IPS-18c (cell line): Measurements from ENCODE around the gene TMEM174.

Experiments
- H3K4me3 ChIP-seq: 2 replicates; pipeline ENCODE4 v1.7.0; 2013; ENCODE audit warnings: low read depth, mild to moderate bottlenecking, low read length, moderate library complexity; ENCODE audit not compliant: insufficient read depth
- H3K9me3 ChIP-seq: one replicate; pipeline ENCODE4 v1.6.1; 2013; ENCODE audit warnings: mild to moderate bottlenecking, low read length, moderate library complexity; ENCODE audit not compliant: control insufficient read depth, insufficient read depth

Gene TMEM174

GRCh38 chr5:73150876-73151275 is 22.1 kb upstream of the TMEM174 start:
- Histone ChIP-seq H3K4me3 (no peak overlapping the region), H3K9me3 (no peaks in the 10 kb centered on the region)

DNA sequence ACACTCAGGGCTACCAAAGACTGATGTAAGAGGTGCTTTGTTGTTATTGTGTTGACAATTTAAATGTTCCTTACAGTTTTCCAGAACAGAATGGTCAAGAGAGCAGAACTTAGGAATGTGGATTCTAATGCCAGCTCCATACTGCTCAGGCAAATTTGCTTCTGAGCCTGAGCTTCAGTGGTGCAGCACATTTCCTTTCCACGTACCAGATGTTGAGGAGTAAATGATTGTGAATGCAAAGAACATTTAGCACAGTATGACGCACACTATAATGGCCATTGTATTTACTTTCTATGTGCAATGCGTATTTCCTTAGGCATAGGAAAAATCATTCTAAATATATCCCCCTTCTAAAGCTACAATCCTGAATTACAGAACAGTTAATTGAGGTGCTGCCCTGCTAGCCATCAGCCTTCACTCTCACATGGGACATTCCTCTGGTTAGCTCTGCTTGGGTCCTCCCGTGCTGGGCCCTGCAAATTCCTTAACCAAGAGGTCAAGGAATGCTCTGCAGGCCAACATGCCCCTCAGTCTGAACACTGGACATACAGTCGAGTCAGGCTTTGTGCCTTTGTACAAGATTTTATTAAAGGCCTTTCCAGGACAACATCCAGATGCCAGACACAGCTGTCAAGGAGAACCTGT is 21.1 kb upstream of the TMEM174 start:
- H3K4me3 ChIP-seq = no peak overlapping the region
- H3K9me3 ChIP-seq = no peaks in the 10 kb centered on the region

DNA sequence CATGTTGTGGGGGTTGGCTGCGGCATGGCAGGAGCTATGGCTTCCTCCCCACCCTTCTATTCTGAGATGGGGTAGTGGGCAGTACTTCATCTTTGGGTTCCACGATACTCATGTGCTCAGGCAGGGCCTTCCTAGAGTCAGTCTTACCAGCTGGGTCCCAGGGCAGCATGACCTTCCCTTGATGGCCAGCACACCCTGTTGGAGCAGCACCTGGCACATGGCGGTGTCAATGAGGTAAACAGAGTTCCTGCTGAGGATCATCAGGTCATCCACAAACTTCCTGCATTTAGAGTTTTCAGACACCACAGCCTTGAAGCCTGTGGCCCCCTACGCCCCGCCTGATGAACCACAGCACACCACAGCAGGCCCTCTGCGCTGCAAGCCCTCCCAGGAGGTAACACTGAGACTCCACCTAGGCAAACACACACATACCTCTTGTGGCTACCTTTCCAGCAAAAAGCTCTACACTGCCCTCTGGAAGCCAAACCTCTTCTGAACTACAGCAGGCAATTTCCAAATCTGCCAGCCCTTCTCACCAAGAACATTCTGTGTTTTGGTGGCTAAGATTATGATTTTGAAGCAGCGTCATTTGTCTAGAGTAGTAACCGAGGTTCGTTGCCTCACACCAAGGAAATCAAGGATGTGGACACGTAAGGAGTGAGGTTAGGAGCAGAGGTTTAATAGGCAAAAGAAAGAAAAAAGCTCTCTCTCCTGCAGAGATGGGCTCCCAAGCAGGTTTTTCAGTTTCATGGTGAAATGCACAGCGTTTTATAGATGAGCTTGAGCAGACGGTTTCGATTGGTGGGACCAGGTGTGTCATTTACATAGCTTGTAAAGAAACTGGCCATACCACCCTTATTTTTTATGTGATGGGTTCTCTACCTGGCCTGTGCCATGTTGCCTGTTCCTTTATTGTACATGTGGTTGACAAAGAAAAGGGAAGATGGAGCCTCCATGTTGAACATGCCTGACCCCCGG is 20.3 kb upstream of the TMEM174 start:
- H3K4me3 ChIP-seq = no peak overlapping the region
- H3K9me3 ChIP-seq = no peaks in the 10 kb centered on the region

GRCh38 chr5:73153513-73153912 is 19.5 kb upstream of the TMEM174 start:
- Histone ChIP-seq H3K9me3 (no peaks in the 10 kb centered on the region), H3K4me3 (no peak overlapping the region)

DNA sequence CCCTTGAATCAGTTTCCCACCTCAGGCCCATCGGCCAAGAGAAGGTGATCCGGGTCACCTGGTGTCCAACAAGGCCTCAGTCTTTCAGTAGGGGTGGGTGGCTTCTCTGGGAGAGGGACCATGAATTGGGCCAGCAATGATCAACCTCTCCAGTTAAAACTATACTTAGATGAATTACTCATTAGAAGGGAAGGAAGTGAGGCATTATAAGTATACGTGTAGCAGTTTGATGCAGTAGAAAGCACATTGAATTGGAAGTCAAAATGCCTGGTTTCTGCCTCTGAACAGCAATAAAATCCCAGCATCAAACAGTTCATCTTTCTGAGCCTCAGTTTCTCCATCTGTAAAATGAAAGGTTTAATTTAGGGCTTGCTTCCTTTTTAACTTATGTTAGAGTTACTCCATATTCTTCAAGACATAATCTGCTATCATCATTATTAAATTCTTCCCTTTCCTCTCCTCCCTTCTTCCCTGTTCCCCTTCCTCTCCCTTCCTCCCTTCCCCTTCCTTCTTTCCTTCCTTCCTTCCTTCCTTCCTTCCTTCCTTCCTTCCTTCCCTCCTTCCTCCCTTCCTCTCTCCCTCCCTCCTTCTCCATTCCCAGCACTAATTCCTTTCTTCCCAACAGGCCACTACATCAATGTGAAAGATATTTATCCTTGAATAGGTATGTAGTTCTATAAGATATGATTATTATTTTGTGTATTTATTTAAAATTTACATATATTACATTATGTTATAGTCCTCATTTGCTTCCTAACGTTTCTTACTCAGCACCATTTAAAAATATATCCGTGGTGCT is 18.6 kb upstream of the TMEM174 start:
- Histone ChIP-seq H3K4me3 (no peak overlapping the region), H3K9me3 (no peaks in the 10 kb centered on the region)

GRCh38 chr5:73155271-73156222 is 17.4 kb upstream of the TMEM174 start:
- H3K9me3 ChIP-seq = no peaks in the 10 kb centered on the region

DNA sequence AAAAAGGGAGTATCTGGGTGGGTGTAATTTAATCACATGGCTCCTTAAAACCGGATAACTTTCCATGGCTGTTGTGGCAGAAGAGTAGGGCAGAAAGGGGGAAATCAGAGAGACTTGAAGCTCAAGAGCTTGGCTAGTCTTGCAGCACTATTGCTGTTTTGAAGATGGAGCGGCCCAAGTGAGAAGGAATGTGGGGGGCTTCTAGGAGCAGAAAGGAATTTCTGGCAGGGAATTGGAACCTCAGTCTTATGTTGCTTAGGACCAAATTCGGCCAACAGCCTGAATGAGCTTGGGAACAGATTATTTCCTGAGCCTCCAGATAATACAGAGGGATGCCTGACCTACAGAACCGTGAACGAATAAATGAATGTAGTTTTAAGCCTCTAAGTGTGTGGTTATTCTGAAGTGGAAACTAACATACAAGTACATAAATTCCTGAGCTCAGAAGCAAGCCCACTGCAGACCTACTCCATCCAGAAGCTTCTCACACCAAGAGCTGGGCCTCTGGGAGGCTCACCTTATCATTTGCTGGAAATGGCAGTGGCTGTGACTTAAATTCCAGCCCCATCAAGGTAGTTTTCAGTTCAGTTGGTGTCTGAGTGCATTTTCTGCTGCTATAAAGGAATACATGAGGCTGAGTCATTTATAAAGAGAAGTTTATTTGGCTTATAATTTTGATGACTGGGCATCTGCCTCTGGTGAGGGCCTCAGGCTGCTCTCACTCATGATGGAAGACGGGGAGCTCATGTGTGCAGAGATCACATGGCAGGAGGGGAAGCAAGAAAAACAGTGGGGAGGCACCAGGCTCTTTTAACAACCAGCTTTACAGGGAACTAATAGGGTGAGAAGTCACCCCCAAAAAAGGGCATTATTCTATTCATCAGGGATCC is 15.3 kb upstream of the TMEM174 start:
- no peak overlapping the region for H3K4me3 ChIP-seq
- no peaks in the 10 kb centered on the region for H3K9me3 ChIP-seq

More at GRCh38 chr5:73155271-73156222, 17.4 kb upstream of the TMEM174 start:
- H3K4me3 ChIP-seq = no peak overlapping the region

DNA sequence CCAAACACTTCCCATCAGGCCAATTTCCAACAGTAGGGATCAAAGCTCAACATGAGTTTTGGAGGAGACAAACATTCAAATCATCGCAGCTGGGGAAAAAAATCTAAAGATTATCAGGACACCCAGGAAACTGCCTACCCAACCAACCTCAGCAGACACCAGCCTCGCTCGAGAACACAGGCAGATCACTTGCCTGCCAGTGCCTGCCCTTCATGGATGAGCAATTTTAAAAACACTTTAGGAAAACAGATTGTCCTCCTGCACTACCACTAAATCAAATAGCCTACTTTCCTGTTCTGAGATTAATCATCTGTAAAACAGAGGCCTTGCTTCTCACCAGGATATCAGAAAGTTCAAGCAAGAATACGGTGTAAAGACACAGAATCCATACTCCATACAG is 14.7 kb upstream of the TMEM174 start:
- no peak overlapping the region for H3K4me3 ChIP-seq
- H3K9me3 ChIP-seq = no peaks in the 10 kb centered on the region

DNA sequence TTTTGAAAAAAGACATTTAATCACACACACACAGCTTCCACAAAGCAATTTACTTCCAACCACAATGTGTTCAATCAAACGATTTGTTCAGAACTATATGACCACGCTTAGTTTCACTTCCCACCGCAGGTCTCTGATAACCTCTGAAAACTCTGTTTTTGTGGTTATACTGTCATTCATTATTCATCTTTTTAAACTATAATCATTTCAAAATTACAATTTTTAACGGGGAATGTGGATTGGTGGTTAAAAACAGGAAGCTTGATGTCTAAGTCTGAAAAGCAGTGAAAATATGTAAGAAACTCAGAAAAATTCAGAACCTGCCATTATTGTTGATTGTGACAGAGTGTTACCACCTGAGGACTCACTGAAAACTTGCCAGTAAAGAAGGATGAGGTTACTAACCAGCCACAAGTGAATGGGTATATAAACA is 12.7 kb upstream of the TMEM174 start:
- Histone ChIP-seq H3K9me3 (no peaks in the 10 kb centered on the region), H3K4me3 (no peak overlapping the region)

DNA sequence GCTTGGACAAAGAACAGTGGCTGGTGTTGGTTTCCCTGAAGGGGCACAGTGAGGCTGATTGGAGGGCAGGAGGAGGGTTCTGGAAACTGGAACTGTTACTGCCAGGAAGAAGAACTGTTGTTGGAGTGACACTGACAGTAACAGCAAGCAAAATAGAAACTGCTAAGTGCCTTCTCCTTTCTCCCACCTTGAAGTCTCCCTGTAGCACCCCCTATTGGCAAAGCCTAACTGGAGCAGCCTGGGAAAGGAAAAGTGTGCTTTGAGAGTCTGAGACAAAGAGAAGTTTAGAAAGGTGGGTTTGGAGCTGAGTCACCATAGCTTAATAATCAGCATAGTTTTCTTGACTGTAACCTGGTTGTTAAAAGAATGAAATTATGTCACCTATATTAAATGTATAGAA is 2.5 kb upstream of the TMEM174 start:
- Histone ChIP-seq H3K9me3 (no peaks in the 10 kb centered on the region), H3K4me3 (no peak overlapping the region)

DNA sequence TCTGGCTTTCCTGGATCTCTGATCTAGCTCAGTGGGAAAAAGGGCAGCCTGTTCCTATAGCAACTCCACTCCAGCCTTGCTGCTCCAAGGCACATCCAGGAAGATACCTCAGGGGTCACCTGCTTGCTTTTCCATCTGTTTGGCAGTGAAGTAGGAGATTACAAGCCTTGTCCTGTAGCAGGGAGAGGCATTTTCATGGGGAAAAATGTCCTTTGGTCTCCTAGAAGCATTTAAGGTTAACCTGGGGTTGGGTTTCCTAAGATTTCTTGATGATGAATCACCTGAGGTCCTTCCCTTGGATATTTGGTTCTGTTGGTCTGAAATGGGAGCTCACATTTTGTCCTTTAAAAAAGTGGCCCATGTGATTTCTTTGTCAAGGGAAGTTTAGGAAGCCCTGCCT is 1.5 kb upstream of the TMEM174 start:
- H3K4me3 ChIP-seq = no peak overlapping the region
- H3K9me3 ChIP-seq = no peaks in the 10 kb centered on the region

DNA sequence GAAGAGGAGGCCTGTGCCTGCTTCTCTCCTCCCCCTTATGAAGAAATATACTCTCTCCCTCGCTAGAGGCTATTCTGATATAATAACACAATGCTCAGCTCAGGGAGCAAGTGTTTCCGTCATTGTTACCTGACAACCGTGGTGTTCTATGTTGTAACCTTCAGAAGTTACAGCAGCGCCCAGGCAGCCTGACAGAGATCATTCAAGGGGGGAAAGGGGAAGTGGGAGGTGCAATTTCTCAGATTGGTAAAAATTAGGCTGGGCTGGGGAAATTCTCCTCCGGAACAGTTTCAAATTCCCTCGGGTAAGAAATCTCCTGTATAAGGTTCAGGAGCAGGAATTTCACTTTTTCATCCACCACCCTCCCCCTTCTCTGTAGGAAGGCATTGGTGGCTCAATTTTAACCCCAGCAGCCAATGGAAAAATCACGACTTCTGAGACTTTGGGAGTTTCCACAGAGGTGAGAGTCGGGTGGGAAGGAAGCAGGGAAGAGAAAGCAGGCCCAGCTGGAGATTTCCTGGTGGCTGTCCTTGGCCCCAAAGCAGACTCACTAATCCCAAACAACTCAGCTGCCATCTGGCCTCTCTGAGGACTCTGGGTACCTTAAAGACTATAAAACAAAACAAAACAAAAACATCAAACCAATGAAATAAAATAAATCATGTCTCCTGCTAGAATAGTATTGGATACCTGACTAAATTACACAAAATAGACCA is 1.3 kb downstream of the TMEM174 start:
- Histone ChIP-seq H3K9me3 (no peaks in the 10 kb centered on the region), H3K4me3 (no peak overlapping the region)

DNA sequence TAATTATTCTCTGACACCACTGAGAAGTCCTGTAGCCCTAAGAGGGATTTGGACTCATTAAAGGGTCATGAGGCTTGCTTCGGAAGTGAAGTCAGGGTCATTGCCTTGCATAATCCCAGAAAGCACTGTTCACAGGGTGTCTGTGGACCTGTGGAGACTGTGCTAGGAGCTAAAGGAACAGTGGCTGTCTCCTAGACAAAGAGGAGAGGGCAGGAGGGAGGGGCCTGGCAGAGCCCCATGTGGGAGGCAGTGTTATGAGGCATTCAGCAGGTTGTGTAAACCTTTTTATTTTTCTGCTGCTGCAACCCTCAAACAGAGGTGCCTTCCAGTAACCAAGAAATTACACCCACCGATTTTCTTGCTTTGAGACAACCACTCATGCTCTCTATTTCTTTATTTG is 3.3 kb downstream of the TMEM174 start:
- no peak overlapping the region for H3K4me3 ChIP-seq
- H3K9me3 ChIP-seq = no peaks in the 10 kb centered on the region

- H3K4me3 ChIP-seq = no peak overlapping the region
- H3K9me3 ChIP-seq = no peaks in the 10 kb centered on the region
These were observed 5.3 kb downstream of the TMEM174 start for GRCh38 chr5:73178265-73178664.

DNA sequence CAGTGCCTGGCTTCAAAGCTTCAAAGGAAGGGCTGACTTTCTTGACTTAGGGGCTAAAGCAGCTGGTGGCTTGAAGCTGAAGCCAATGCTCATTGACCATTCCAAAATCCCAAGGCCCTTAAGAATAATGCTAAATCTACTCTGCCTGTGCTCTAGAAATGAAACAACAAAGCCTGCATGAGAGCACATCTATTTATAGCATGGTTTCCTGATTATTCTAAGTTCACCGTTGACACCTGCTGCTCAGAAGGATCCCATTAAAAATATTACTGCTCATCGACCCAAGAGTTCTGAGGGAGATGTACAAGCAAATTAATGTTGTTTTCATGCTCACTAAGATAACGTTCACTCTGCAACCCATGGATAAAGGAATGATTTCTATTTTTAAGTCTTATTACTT is 6.7 kb downstream of the TMEM174 start:
- H3K4me3 ChIP-seq = no peak overlapping the region
- H3K9me3 ChIP-seq = no peaks in the 10 kb centered on the region
